Aorta (tissue), 5 donors: ENCODE data around the gene RPS24. TPM values are rescaled to one million over a fixed set of nuclear protein-coding genes. Genes with fewer than 3 reads are reported as not detected.

Experiments
- ATAC-seq: fragments of 200-7000 bp; cut with Tn5 transposase; one replicate; pipeline ENCODE4 v1.9.1; 2022; ENCODE audit warnings: moderate library complexity; ENCODE audit not compliant: low FRiP score
- DNase-seq, 2 donors: peaks; one replicate each; pipeline ENCODE4 v3.0.0-alpha.2; 2020
- H3K27ac ChIP-seq, 2 donors: one replicate each; pipeline ENCODE4 v1.5.1; 2013; ENCODE audit warnings: low read length in 2 of 2, mild to moderate bottlenecking in 2 of 2, moderate library complexity in 2 of 2, control low read depth in 1 of 2, inconsistent platforms in 1 of 2, low read depth in 1 of 2
- H3K27me3 ChIP-seq, 2 donors: one replicate each; pipeline ENCODE4 v1.6.1; 2013; ENCODE audit warnings: control low read depth in 1 of 2, low read length in 1 of 2, mild to moderate bottlenecking in 1 of 2, moderate library complexity in 1 of 2; ENCODE audit not compliant: insufficient read depth in 2 of 2, control insufficient read depth in 1 of 2
- H3K36me3 ChIP-seq, 2 donors: one replicate each; pipeline ENCODE4 v1.6.1; 2013; ENCODE audit warnings: control low read depth in 1 of 2, low read length in 1 of 2, mild to moderate bottlenecking in 1 of 2; ENCODE audit not compliant: insufficient read depth in 2 of 2, control insufficient read depth in 1 of 2
- H3K4me1 ChIP-seq, 2 donors: one replicate each; pipeline ENCODE4 v1.6.1; 2013; ENCODE audit warnings: low read length in 2 of 2, control low read depth in 1 of 2, mild to moderate bottlenecking in 1 of 2, moderate library complexity in 1 of 2; ENCODE audit not compliant: insufficient read depth in 2 of 2, control insufficient read depth in 1 of 2
- H3K4me3 ChIP-seq, 2 donors: one replicate each; pipeline ENCODE4 v1.5.1; 2013; ENCODE audit warnings: low read length in 2 of 2, control low read depth in 1 of 2, mild to moderate bottlenecking in 1 of 2
- H3K9me3 ChIP-seq: one replicate; pipeline ENCODE4 v1.6.1; 2013; ENCODE audit warnings: mild to moderate bottlenecking, low read length; ENCODE audit not compliant: control insufficient read depth
- WGBS, 2 donors: extraction: QIAGEN DNeasy Blood & Tissue Kit; methylation state at CpG; one replicate each; pipeline ENCODE4 v1.1.7; 2013; 5-methylcytosine and 5-hydroxymethylcytosine counted together
- intact Hi-C, 2 donors: fragments of 100-400 bp; cut with DNase I; formaldehyde crosslinking; loops; one replicate each; pipeline versions ENCODE4 v1.14.2 to v1.15.0; 2022
- polyA plus RNA-seq, 2 donors: library from polyadenylated mRNA; stranded (reverse); fragments of 200-250 nt; gene quantifications; one replicate each; pipeline ENCODE4 v1.2.3, GENCODE V29; 2013
- total RNA-seq, 2 donors: library from RNA; stranded (reverse); fragmentation: NEBNext Ultra II Directional; extraction: Animal tissue kit (Norgen Biotek cat#: 25700); gene quantifications; one replicate each; pipeline ENCODE4 v1.2.1, GENCODE V29; 2021
- donor health status: healthy with polysubstance abuse.
- donor health status: Bipolar disorder and iron deficiency.
- donor health status: DM: no; HTN: no; CAD: no.
- donor health status: DM: no; HTN: no; CAD: no.
- donor health status: DM: yes; HTN: yes; CAD: no.

Gene RPS24
- total and polyA plus RNA-seq, 4 donors, result 1,037 to 6,972 (median 2,608) TPM

GRCh38 chr10:78035025-78035424 lies 1.4 kb downstream of the RPS24 start:
- H3K4me1 ChIP-seq, result peaks cover 0 to 7% of the 10 kb centered on the region in 2 donors
- 26 to 36% methylated on average over 5 of the region's 5 CpGs for WGBS, 2 donors
- peaks cover 3 to 9% of the 10 kb centered on the region in 2 donors for H3K36me3 ChIP-seq
- H3K27ac ChIP-seq, result no peak overlapping the region
- intact Hi-C loops, result no loop called here
- DNase-seq (no peak), ATAC-seq (no peak)
- H3K9me3 ChIP-seq, result no peaks in the 10 kb centered on the region
- H3K4me3 ChIP-seq, result no peak overlapping the region
- H3K27me3 ChIP-seq, result no peaks in the 10 kb centered on the region

- intact Hi-C loops, result no loop called here
- Histone ChIP-seq H3K27ac (no peak overlapping the region), H3K4me3 (no peak overlapping the region), H3K27me3 (no peaks in the 10 kb centered on the region), H3K36me3 (peaks cover 3 to 9% of the 10 kb centered on the region in 2 donors), H3K4me1 (peaks cover 0 to 7% of the 10 kb centered on the region in 2 donors), H3K9me3 (no peaks in the 10 kb centered on the region)
- no peak for DNase-seq
- WGBS, 2 donors, result 86 to 88% methylated on average over 5 of the region's 5 CpGs
- no peak for ATAC-seq
These were observed 1.8 kb downstream of the RPS24 start for GRCh38 chr10:78035437-78035836.

DNA sequence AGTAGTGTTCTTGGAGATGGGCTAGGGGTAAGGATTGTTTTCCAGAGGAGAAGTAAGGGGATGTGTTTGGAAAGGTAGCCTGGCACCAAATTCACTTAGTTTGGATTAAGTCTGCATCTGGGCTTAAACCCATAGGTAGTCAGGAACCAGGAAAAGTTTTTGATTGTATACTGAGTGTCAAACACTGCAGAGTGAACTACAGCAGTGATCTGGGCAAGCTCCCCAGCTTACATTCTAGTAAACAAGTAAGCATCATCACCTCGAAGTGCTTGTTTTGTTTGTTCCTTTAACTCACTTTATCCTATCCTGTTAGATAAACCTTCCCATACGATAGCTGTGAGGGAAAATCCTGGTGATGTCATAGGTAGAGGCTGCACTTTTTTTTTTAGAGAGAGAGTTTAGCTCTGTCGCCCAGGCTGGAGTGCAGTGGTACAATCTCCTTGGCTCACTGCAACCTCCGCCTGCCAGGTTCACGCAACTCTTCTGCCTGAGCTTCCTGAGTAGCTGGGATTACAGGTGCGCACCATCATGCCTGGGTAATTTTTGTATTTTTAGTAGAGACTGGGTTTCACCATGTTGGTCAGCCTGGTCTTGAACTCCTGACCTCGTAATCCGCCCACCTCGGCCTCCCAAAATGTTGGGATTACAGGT lies 2.4 kb downstream of the RPS24 start:
- H3K27ac ChIP-seq, result no peak overlapping the region
- peaks cover 6 to 13% of the 10 kb centered on the region in 2 donors for H3K36me3 ChIP-seq
- no peak overlapping the region for H3K4me3 ChIP-seq
- ATAC-seq (no peak), DNase-seq (peak in 1 of 2 donors; percentile 51)
- H3K27me3 ChIP-seq, result no peaks in the 10 kb centered on the region
- no peaks in the 10 kb centered on the region for H3K9me3 ChIP-seq
- WGBS, 2 donors, result 79 to 81% methylated on average over 9 of the region's 9 CpGs
- intact Hi-C loops, result no loop called here
- peaks cover 0 to 7% of the 10 kb centered on the region in 2 donors for H3K4me1 ChIP-seq

- Histone ChIP-seq H3K4me3 (no peak overlapping the region), H3K27me3 (no peaks in the 10 kb centered on the region), H3K27ac (no peak overlapping the region), H3K4me1 (peaks cover 0 to 7% of the 10 kb centered on the region in 2 donors), H3K9me3 (no peaks in the 10 kb centered on the region), H3K36me3 (peaks cover 16 to 17% of the 10 kb centered on the region in 2 donors)
- intact Hi-C loops, result no loop called here
- 56 to 61% methylated on average over 2 of the region's 2 CpGs for WGBS, 2 donors
- ATAC-seq, result no peak
- DNase-seq, result no peak
These were observed 4.4 kb downstream of the RPS24 start for GRCh38 chr10:78038105-78038504.

- H3K27ac ChIP-seq, result no peak overlapping the region
- WGBS, 2 donors, result 73 to 74% methylated on average over 5 of the region's 5 CpGs
- peak in 1 of 2 donors; percentile 32 for DNase-seq
- H3K9me3 ChIP-seq, result no peaks in the 10 kb centered on the region
- no peak overlapping the region for H3K4me3 ChIP-seq
- intact Hi-C loops, result no loop called here
- no peaks in the 10 kb centered on the region for H3K27me3 ChIP-seq
- H3K36me3 ChIP-seq, result peaks cover 17 to 18% of the 10 kb centered on the region in 2 donors
- peaks cover 0 to 7% of the 10 kb centered on the region in 2 donors for H3K4me1 ChIP-seq
- no peak for ATAC-seq
These were observed 5.3 kb downstream of the RPS24 start for GRCh38 chr10:78038791-78039547.

- DNase-seq (peak in 1 of 2 donors; percentile 31), ATAC-seq (no peak)
- intact Hi-C loops, result loop anchor here in 1 of 2 donors (10.0 kb wide), 1 partner anchor 615 kb away; no protein-coding TSS in a partner anchor
- H3K36me3 ChIP-seq, result peaks cover 17 to 18% of the 10 kb centered on the region in 2 donors
- no peak overlapping the region for H3K27ac ChIP-seq
- 76 to 78% methylated on average over 3 of the region's 3 CpGs for whole genome bisulfite sequencing, 2 donors
- no peaks in the 10 kb centered on the region for H3K27me3 ChIP-seq
- H3K4me1 ChIP-seq, result peaks cover 0 to 2% of the 10 kb centered on the region in 2 donors
- H3K9me3 ChIP-seq, result no peaks in the 10 kb centered on the region
- no peak overlapping the region for H3K4me3 ChIP-seq
These were observed 6.1 kb downstream of the RPS24 start for GRCh38 chr10:78039743-78040142.

DNA sequence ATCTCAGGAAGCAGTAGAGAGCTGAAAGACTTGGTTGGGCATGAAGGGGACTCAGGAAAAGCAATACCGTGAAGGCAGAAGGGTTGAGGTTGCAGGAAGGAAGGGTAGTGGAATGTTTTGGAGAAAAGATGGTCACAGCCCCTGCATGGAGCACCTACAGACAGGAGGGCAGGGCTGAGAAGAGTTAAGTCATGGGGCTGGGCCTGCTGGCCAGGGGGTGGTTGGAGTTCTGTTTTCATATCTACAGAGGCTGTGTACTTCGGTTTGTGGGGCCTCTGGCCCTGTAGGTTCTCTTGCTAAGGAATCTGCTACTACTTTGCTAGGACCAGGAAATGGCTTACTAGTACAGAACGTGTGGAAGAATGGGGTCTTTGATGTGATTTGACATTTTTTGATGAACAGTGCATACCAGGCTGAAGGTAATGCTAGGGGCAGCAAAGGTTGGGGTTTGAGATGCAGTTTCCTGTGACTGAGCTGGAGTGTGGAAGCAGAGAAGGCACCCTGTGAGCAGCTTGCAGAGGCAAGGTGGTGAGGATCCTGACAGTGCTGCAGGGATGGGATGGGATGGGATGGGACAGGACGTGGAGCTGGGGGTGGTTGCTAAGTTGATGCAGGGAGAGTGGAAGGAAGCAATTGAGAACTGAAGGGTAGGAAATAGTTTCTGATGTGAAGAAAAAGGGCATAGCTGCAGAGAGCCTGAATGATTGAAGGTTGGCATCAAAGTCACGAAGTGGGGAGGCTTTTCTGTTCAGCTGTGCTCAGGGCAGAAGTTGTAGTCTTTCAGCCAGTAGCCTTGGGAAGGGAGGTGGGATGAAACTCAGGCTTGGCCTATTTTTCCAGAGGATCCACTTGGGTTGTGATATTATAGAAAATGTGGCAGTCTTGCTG lies 7.8 kb downstream of the RPS24 start:
- intact Hi-C loops, result loop anchor here in 1 of 2 donors (10.0 kb wide), 1 partner anchor 613 kb away; no protein-coding TSS in a partner anchor
- H3K36me3 ChIP-seq, result peaks cover 13 to 18% of the 10 kb centered on the region in 2 donors

DNA sequence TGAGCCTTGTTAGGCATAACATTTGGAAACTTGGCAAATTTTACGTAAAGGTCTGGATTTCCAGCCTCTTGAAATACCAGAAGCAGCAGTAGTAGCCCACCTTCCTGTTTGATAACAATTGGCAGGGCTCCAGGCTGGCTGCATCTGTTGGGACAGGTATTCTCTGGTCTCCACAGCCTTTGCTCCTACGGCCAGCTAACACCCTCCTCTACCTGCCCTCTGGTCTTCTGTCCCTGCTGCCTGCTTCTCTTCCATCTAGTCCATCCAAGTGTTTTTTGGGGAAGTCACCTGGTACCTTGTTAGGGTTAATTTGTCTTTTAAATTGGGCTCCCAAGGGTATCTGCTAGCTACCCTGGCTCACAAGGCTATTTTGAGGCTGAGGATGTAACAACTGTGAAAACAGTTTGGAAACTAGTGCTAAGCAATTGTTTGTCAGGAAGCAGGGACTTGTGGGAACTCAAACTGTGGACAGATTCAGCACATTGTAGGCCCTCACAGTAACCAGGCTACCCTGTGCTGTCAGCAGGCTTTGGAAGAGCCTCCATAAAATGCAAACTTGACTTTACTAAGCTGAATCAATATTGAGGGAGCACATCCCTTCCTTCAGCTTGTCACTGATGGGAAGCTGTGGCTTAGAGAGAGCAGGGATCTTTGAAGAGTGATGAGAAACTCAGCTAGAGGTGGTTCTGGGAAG lies 8.5 kb downstream of the RPS24 start:
- Histone ChIP-seq H3K4me3 (no peak overlapping the region), H3K36me3 (peaks cover 13 to 18% of the 10 kb centered on the region in 2 donors), H3K27me3 (no peaks in the 10 kb centered on the region), H3K4me1 (no peaks in the 10 kb centered on the region), H3K9me3 (no peaks in the 10 kb centered on the region), H3K27ac (no peak overlapping the region)
- 81% methylated on average over 2 of the region's 2 CpGs for WGBS, 2 donors
- DNase-seq, result peak in 1 of 2 donors; percentile 35
- ATAC-seq, result no peak
- intact Hi-C loops, result loop anchor here in 1 of 2 donors (10.0 kb wide), 1 partner anchor 613 kb away; no protein-coding TSS in a partner anchor

More for the DNA sequence above, 7.8 kb downstream of the RPS24 start:
- Histone ChIP-seq H3K27me3 (no peaks in the 10 kb centered on the region), H3K9me3 (no peaks in the 10 kb centered on the region), H3K27ac (no peak overlapping the region), H3K4me1 (no peaks in the 10 kb centered on the region), H3K4me3 (no peak overlapping the region)
- DNase-seq (peak in 1 of 2 donors; percentile 36), ATAC-seq (no peak)
- 65 to 67% methylated on average over 5 of the region's 5 CpGs for WGBS, 2 donors
